Measurements from ENCODE around the gene DNAI4.
A peak's percentile ranks its signal among the peaks of the same experiment; 100 is the strongest.

DNAI4 gene

GRCh38 chr1:66925558-66925910, 878 bp upstream of the DNAI4 start:
- Histone ChIP-seq H3K27ac (ENCODE audit: poor library complexity, severe bottlenecking) (peak overlapping the region; percentile 77), H3K9me3 (ENCODE audit: severe bottlenecking) (no peaks in the 10 kb centered on the region)
- peak; percentile 3; the same call in 2 of the 3 replicates for ATAC-seq (ENCODE audit: low read depth)

DNA sequence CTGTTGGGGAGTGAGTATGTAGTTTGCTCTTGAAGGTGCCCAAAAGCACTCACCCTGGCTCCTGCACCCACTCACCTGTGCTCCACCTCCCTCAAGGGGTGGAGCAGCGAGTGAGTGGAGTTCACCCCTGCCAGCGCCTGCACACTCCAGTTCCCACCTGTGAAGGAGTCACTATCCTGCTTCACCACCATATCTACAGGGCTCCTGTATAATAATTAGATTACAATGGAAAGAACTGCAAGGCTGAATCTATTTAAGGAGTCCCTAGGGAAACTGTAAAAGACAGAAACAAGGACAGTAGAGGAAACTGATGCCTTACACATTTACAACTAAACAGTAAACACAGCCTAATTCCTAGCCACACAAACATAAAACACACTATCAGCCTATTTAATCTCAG, 4.1 kb downstream of the DNAI4 start:
- no peak for TF ChIP-seq CTCF (IDR thresholded peaks at IDR 0.05; ENCODE audit: poor library complexity, severe bottlenecking)
- ATAC-seq (ENCODE audit: low read depth) (no peak), DNase-seq (ENCODE audit: low spot score) (no peak)
- no peaks in the 10 kb centered on the region for H3K27me3 ChIP-seq (ENCODE audit: insufficient read depth, poor library complexity, severe bottlenecking)
- no peak overlapping the region for H3K27ac ChIP-seq (ENCODE audit: poor library complexity, severe bottlenecking)
- H3K4me1 ChIP-seq (ENCODE audit: insufficient read depth, poor library complexity, severe bottlenecking): peaks cover 8% of the 10 kb centered on the region
- no peaks in the 10 kb centered on the region for H3K36me3 ChIP-seq (ENCODE audit: low read depth)
- no peak overlapping the region for H3K4me3 ChIP-seq (ENCODE audit: severe bottlenecking)
- no peaks in the 10 kb centered on the region for H3K9me3 ChIP-seq (ENCODE audit: severe bottlenecking)

More at GRCh38 chr1:66925558-66925910, 878 bp upstream of the DNAI4 start:
- TF ChIP-seq CTCF (IDR thresholded peaks at IDR 0.05; ENCODE audit: poor library complexity, severe bottlenecking): peak; percentile 13
- no peak for DNase-seq (ENCODE audit: low spot score)
- no peaks in the 10 kb centered on the region for H3K27me3 ChIP-seq (ENCODE audit: insufficient read depth, poor library complexity, severe bottlenecking)
- H3K4me1 ChIP-seq (ENCODE audit: insufficient read depth, poor library complexity, severe bottlenecking): peaks cover 39% of the 10 kb centered on the region
- H3K36me3 ChIP-seq (ENCODE audit: low read depth): no peaks in the 10 kb centered on the region
- H3K4me3 ChIP-seq (ENCODE audit: severe bottlenecking): peak overlapping the region; percentile 62

DNA sequence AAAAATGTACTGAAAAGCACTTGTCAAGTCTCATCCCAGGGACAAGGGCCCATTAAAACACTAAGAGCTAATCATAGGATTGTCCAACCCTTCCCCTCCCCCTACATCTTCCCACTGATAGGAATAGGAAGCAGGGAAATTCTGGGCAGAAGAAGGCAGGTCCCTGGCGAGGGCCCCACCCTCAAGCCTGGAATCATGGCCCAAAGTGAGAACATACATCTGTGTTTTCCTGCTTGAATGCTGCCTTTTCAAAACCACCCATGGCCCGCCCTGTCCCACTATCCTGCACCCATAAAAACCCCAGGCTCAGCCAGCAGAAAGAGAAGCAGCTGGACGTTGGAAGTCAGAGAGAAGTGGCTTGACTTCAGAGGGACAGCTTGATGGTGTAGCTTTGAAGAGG, 4.8 kb downstream of the DNAI4 start:
- no peak overlapping the region for H3K4me3 ChIP-seq (ENCODE audit: severe bottlenecking)
- no peak for TF ChIP-seq CTCF (IDR thresholded peaks at IDR 0.05; ENCODE audit: poor library complexity, severe bottlenecking)
- ATAC-seq (ENCODE audit: low read depth): no peak
- no peaks in the 10 kb centered on the region for H3K36me3 ChIP-seq (ENCODE audit: low read depth)
- no peak for DNase-seq (ENCODE audit: low spot score)
- no peaks in the 10 kb centered on the region for H3K27me3 ChIP-seq (ENCODE audit: insufficient read depth, poor library complexity, severe bottlenecking)
- H3K9me3 ChIP-seq (ENCODE audit: severe bottlenecking): no peaks in the 10 kb centered on the region
- H3K4me1 ChIP-seq (ENCODE audit: insufficient read depth, poor library complexity, severe bottlenecking): peaks cover 8% of the 10 kb centered on the region
- no peak overlapping the region for H3K27ac ChIP-seq (ENCODE audit: poor library complexity, severe bottlenecking)

- TF ChIP-seq CTCF (IDR thresholded peaks at IDR 0.05; ENCODE audit: poor library complexity, severe bottlenecking): no peak
- Histone ChIP-seq H3K36me3 (ENCODE audit: low read depth) (no peaks in the 10 kb centered on the region), H3K9me3 (ENCODE audit: severe bottlenecking) (no peaks in the 10 kb centered on the region), H3K4me3 (ENCODE audit: severe bottlenecking) (no peak overlapping the region), H3K27ac (ENCODE audit: poor library complexity, severe bottlenecking) (no peak overlapping the region), H3K27me3 (ENCODE audit: insufficient read depth, poor library complexity, severe bottlenecking) (no peaks in the 10 kb centered on the region), H3K4me1 (ENCODE audit: insufficient read depth, poor library complexity, severe bottlenecking) (peaks cover 8% of the 10 kb centered on the region)
- no peak for DNase-seq (ENCODE audit: low spot score)
- ATAC-seq (ENCODE audit: low read depth): no peak
Observed at GRCh38 chr1:66919063-66919462, 5.6 kb downstream of the DNAI4 start.

GRCh38 chr1:66917476-66917875, 7.2 kb downstream of the DNAI4 start:
- TF ChIP-seq CTCF (IDR thresholded peaks at IDR 0.05; ENCODE audit: poor library complexity, severe bottlenecking): no peak
- Histone ChIP-seq H3K4me1 (ENCODE audit: insufficient read depth, poor library complexity, severe bottlenecking) (no peaks in the 10 kb centered on the region), H3K27me3 (ENCODE audit: insufficient read depth, poor library complexity, severe bottlenecking) (no peaks in the 10 kb centered on the region), H3K9me3 (ENCODE audit: severe bottlenecking) (no peaks in the 10 kb centered on the region), H3K27ac (ENCODE audit: poor library complexity, severe bottlenecking) (no peak overlapping the region), H3K36me3 (ENCODE audit: low read depth) (no peaks in the 10 kb centered on the region), H3K4me3 (ENCODE audit: severe bottlenecking) (no peak overlapping the region)
- DNase-seq (ENCODE audit: low spot score): no peak
- no peak for ATAC-seq (ENCODE audit: low read depth)

All from RWPE2 (cell line).